A204.1 (cell line): ENCODE data around the gene URB2.
"Not testable (repeated sequence)": the region's sequence is repeated elsewhere in the genome, so short reads cannot be mapped to it uniquely, and the experiment has no call there.

Experiments used
- FAIRE-seq: peaks from 2 replicates; lab custom pipeline; 2012; peaks lifted over from hg19 to GRCh38; lab: Jason Lieb, UNC

URB2 gene

GRCh38 chr1:229625915-229626831, at the start of gene URB2, which contains the start of gene TAF5L:
Gene URB2, plus strand, starts transcription at chr1:229626247. Its CDS starts 1,387 bp downstream, at chr1:229627634.
Gene TAF5L, minus strand, starts transcription at chr1:229626122. Its CDS starts 11,640 bp downstream, at chr1:229614482.
- FAIRE-seq: no peak

- FAIRE-seq: no peak
These were observed 47.6 kb upstream of the URB2 start for GRCh38 chr1:229578168-229579058.

GRCh38 chr1:229579059-229579673, 46.9 kb upstream of the URB2 start:
- no peak for FAIRE-seq

- no peak for FAIRE-seq
These were observed 44.6 kb upstream of the URB2 start for GRCh38 chr1:229581485-229581884.

GRCh38 chr1:229582011-229582694, 43.9 kb upstream of the URB2 start:
- FAIRE-seq: no peak

- no peak for FAIRE-seq
These were observed 43.3 kb upstream of the URB2 start for GRCh38 chr1:229582715-229583114.

- FAIRE-seq: no peak
These were observed 40.7 kb upstream of the URB2 start for GRCh38 chr1:229585338-229585737.

- FAIRE-seq: no peak
These were observed 35.9 kb upstream of the URB2 start for GRCh38 chr1:229590119-229590518.

GRCh38 chr1:229593800-229594199, 32.2 kb upstream of the URB2 start:
- no peak for FAIRE-seq

- FAIRE-seq: no peak
These were observed 31.6 kb upstream of the URB2 start for GRCh38 chr1:229594227-229595008.

- not testable (repeated sequence) for FAIRE-seq
These were observed 30.2 kb upstream of the URB2 start for GRCh38 chr1:229595876-229596275.

- FAIRE-seq: no peak
These were observed 28.9 kb upstream of the URB2 start for GRCh38 chr1:229596925-229597699.

GRCh38 chr1:229597877-229598276, 28.2 kb upstream of the URB2 start:
- FAIRE-seq: no peak

GRCh38 chr1:229599218-229599954, 26.7 kb upstream of the URB2 start:
- FAIRE-seq: no peak

- FAIRE-seq: no peak
These were observed 25.8 kb upstream of the URB2 start for GRCh38 chr1:229600229-229600628.

GRCh38 chr1:229603371-229604005, 22.6 kb upstream of the URB2 start:
- no peak for FAIRE-seq

GRCh38 chr1:229607370-229607769, 18.7 kb upstream of the URB2 start:
- no peak for FAIRE-seq

GRCh38 chr1:229608590-229608989, 17.5 kb upstream of the URB2 start:
- FAIRE-seq: no peak

GRCh38 chr1:229613938-229614337, 12.1 kb upstream of the URB2 start:
- FAIRE-seq: no peak
